A172 (cell line): ENCODE data around the gene ZNF354B. TPM values are rescaled to one million over a fixed set of nuclear protein-coding genes. Genes with fewer than 3 reads are reported as not detected.
"Not testable (repeated sequence)": the region's sequence is repeated elsewhere in the genome, so short reads cannot be mapped to it uniquely, and the experiment has no call there.

Experiments used
- DNase-seq: peaks from one replicate; pipeline ENCODE4 v3.0.0-alpha.2; 2015; ENCODE audit warnings: low spot score
- total RNA-seq: library from RNA; depleted of rRNA; stranded (reverse); fragments of >200 nt; shearing (Covaris generic); gene quantifications from 2 replicates; pipeline ENCODE4 v1.2.3, GENCODE V29; 2014; rRNA removed

The ZNF354B gene
- 8.8 and 10.0 TPM in 2 replicates for total RNA-seq

- DNase-seq, result peak; percentile 77
These were observed at the start of gene ZNF354B for GRCh38 chr5:178859625-178860521. Gene ZNF354B (plus strand): TSS chr5:178859953. CDS start chr5:178861048, 1,095 bp downstream.

- DNase-seq, result no peak
These were observed 42.2 kb upstream of the ZNF354B start for GRCh38 chr5:178817506-178817905.

DNA sequence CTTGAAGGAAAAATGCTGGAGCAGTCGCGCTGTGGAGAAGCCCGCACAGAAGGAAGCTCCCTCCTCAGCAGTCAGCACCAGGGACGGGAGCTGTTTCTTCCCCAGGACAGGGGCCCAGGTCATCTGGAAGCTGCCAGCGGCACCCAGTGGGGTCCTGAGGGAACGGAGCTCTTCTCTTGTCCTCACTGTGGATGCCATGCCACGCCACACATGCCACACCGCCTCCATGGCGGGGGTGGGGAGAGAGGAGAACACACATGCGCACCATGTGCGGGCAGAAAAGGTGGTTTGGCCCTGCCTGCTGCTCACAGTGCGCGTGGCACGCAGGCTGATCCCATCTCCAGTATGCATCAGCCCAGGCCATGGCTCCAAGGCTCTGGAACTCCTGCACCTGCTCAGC, 41.7 kb upstream of the ZNF354B start:
- DNase-seq, result no peak

DNA sequence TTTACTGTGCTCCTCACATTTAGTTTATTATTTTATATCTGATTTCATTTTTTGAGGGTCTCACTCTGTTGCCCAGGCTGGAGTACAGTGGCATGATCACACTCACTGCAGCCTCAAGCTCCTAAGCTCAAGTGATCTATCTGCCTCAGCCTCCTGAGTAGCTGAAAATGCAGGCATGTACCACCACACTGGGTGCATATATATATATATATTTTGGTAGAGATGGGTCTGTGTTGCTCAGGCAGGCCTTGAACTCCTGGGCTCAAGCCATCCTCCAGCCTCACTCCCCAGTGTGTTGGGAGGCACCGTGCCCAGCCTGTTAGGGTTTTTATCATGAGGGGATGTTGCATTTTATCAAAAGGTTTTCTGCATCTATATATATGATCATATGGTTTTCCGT, 39.8 kb upstream of the ZNF354B start:
- DNase-seq, result no peak

DNA sequence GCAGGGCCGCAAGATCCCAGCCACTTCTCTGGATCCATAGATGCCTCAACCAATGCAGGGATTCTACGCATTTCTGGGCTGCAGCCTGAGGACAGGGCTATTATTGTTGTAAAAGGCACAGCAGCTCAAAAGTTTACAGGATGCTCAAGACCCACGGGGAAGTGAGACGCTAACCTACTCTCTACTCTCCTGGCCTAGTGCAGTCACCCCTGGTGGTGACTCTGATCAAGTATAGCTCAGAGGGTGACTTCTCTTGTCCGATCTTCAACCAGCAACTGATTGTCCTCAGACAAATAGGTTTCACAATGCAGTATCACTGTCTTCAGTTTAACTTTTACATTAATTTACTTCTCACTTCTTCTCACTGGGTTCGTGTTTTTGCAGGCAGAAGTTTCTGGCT, 34.3 kb upstream of the ZNF354B start:
- no peak for DNase-seq

- no peak for DNase-seq
These were observed 33.5 kb upstream of the ZNF354B start for GRCh38 chr5:178826216-178826615.

DNA sequence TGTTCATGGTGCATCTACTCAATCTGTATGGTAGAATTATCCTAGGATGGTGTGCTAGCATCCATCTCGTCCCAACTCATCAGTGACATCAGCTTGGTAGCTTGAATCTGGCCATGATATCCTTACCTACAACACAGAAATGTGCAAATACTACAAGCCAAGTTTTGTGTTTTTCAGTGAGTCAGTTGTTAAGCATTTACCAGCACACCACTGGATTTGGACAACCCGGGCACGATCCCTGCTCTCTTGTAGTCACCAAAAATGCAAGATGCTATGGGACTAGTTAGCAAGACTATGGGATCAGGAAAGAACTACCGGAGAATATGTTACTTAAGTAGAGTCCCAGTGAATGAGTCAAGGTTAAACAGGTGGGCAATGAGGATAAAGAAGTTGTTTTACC, 32.1 kb upstream of the ZNF354B start:
- DNase-seq, result no peak

DNA sequence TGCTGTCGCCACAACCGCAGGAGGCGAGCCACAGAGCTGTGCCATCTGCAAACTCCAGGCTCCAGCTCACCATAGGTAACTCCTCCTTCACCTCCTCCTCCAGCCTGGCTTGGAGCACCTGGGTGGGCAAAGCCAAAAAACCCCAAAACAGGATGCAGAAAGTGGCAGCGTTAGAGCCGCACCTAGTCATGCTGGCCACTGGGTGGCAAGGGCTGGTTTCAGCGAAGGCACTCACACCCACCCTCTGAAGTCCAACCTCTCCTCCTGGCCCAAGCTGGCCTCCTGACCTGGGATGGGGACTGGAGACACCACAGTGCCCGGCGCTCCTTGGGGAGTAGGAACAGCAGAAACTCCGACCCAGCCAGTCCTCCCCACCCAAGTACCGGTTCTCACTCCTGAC, 28.7 kb upstream of the ZNF354B start:
- DNase-seq, result no peak

GRCh38 chr5:178832618-178833201, 27.0 kb upstream of the ZNF354B start:
- no peak for DNase-seq

DNA sequence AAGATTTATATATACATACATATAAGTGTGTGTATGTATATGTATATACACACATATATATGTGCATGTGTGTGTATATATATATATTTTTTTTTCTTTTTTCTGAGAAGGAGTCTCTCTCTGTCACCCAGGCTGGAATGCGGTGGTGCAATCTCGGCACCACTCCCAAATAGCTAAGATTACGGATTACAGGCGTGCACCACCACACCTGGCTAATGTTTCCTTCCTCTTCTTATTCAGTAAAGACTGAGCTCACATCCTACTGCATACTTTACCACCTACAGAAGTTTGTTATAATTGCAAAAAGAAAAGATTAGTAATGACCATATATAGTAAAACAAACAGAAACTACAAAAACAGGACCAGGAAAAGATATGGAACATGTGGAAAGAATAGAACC, 23.1 kb upstream of the ZNF354B start:
- DNase-seq, result no peak

DNA sequence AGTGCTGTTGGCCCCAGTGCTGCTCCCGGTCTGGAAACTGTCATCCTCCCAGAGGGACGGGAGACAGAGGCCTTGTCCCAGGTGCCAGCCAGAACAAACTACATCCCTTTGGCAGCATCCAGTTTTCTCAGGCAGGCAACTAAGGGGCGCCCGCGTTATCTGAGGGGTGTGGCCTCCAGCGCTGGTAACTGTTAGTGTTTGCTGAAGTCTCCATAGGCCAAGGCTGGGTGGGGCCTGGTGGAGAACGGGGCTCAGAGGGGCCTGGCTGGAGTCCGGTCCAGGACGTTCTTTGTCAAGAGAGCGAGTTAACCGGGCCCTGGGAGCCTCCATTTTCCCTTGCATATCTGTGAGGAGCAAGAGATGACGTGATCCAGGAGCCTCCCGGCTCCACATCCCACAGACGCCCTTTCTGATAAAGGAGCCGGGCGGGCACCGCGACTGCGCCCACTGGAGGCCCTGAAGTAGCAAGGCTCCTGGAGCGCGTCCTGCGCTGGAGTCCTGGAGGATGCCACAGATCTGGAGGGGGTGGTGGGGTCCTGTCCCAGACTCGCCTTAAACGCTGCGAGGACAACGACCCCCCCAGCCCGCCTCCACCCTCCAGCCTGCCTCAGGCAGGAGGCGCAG, 20.9 kb upstream of the ZNF354B start:
- not testable (repeated sequence) for DNase-seq

- DNase-seq, result no peak
These were observed 20.4 kb upstream of the ZNF354B start for GRCh38 chr5:178839319-178839704.

- DNase-seq, result not testable (repeated sequence)
These were observed 19.4 kb upstream of the ZNF354B start for GRCh38 chr5:178840399-178840798.

DNA sequence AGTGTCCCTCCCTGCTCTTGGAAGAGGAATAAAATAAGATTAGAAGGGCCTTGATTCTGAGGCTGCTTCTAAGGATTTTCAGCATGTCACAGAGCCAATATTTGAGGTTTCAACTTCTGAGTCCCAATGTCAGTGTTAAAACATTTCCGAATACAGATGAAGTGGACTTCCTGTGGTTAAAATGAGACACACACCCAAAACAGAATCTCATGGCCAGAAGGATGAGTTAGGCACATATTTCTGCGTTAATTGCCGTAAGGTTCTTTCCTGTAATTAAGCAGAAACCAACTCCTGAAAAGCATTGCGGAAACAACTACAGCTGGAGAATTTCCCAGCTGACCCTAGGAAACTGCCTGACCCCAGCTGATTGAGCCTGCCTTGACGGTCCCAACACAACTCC, 10.4 kb upstream of the ZNF354B start:
- no peak for DNase-seq

GRCh38 chr5:178851951-178852350, 7.8 kb upstream of the ZNF354B start:
- DNase-seq, result no peak

DNA sequence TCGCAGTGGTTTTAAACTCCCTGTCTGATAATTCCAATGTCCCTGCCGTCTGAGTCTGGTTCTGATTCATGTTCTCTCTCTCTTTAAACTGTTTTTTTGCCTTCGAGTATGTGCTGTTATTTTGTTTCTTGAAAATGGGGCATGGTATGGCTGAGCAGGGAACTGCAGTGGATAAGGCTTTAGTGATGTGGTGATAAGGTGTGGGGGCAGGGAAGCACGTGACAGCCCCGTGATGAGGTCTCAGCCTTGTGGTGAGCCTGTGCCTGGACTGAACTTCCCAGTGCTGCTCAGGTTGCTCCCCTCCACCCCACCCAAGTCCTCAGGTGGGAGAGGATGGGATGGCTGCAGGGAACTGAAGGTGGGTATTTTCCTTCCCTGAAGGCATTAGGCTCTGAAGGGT, 5.5 kb upstream of the ZNF354B start:
- DNase-seq, result no peak

- not testable (repeated sequence) for DNase-seq
These were observed 862 bp downstream of the ZNF354B start for GRCh38 chr5:178860615-178861014.

GRCh38 chr5:178861627-178862026, 1.9 kb downstream of the ZNF354B start:
- no peak for DNase-seq

DNA sequence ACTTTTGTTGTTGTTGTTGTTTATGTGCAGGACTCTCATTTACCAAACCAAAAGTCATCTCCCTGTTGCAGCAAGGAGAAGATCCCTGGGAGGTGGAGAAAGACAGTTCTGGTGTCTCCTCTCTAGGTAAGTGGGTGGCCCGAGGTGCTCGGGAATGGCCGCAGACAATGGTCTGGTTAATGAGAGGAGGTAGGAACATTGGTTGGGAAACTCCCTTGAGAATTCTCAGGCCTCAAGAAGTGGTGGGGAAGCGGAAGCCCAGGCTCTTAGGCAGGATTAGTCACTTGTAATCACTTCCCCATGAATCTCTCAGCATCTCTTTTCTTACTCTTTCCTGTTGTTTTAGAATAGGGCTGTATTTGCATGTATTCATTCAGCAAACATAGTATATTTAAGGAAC, 7.2 kb downstream of the ZNF354B start:
- no peak for DNase-seq

DNA sequence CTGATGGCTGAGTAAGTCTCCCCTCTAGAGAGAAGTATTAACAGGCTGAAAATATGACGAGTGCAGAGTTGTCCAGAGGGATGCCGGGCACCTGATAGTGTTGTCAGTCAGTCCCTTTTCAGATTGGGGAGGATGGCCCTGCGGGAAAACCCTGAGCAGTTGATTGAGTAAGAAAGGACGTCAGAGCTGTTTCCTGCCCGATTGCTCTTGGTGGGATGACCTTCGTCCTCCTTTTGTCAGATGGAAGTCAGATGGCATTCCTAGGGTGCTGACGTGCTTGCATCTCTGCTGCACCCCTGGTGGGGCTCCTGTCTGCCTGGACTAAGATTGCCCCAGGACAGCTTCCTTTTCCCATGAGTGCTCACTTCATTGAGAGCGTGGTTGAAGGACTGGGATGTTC, 9.8 kb downstream of the ZNF354B start:
- DNase-seq, result no peak

DNA sequence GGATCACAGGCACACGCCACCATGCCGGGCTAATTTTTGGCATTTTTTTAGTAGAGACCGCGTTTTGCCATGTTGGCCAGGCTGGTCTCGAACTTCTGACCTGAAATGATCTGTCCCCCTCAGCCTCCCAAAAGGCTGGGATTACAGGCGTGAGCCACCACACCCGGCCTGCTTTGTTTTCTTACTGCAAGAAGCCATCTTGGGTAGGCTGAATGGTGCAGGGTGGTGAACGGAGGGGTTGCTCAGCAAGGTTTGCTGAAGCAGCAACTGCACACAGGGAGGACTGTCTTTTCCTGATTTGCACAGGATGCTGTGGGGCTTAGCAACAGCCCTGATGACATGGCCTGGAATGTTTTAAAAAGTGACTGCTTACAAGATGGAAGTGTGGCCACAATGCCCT, 10.7 kb downstream of the ZNF354B start:
- DNase-seq, result no peak

- DNase-seq, result no peak
These were observed 12.5 kb downstream of the ZNF354B start for GRCh38 chr5:178872302-178872701.
